WTC11 (cell line): ENCODE measurements around the gene RPS21. TPM values are rescaled to one million over a fixed set of nuclear protein-coding genes. Genes with fewer than 3 reads are reported as not detected.
A peak's percentile ranks its signal among the peaks of the same experiment; 100 is the strongest.

Source experiments
- ATAC-seq: fragments of 200-7000 bp; cut with Tn5 transposase; 2 replicates; pipeline ENCODE4 v1.10.0; 2021; ENCODE audit warnings: mild to moderate bottlenecking, moderate library complexity
- CTCF ChIA-PET: fragments of 300-600 bp; sonication (Branson Sonifier 250); formaldehyde crosslinking; loops from one replicate; lab custom pipeline; 2021; ENCODE audit warnings: antibody characterized with exemption; lab: Charles Lee
- POLR2A ChIA-PET: fragments of 350-600 bp; sonication (Branson Sonifier 250); formaldehyde crosslinking; loops from one replicate; lab custom pipeline; 2021; ENCODE audit warnings: antibody characterized with exemption; lab: Charles Lee
- DNase-seq: peaks from one replicate; pipeline ENCODE4 v3.0.0; 2021; ENCODE audit warnings: low spot score
- H3K27ac Mint-ChIP-seq: 2 replicates; pipeline ENCODE4 v1.8.0; 2021; ENCODE audit warnings: mixed read lengths
- H3K27me3 Mint-ChIP-seq: 2 replicates; pipeline ENCODE4 v1.8.0; 2021; ENCODE audit warnings: low read depth, mild to moderate bottlenecking, moderate library complexity, mixed read lengths
- H3K36me3 Mint-ChIP-seq: 2 replicates; pipeline ENCODE4 v1.8.0; 2021; ENCODE audit warnings: mixed read lengths
- H3K4me1 Mint-ChIP-seq: 2 replicates; pipeline ENCODE4 v1.8.0; 2022; ENCODE audit warnings: mixed read lengths
- H3K4me3 Mint-ChIP-seq: 2 replicates; pipeline ENCODE4 v1.8.0; 2021; ENCODE audit warnings: mild to moderate bottlenecking, moderate library complexity, mixed read lengths
- H3K9me3 Mint-ChIP-seq: 2 replicates; pipeline ENCODE4 v1.8.0; 2021; ENCODE audit warnings: mixed read lengths
- E2F4 ChIP-seq: sonication (generic); formaldehyde crosslinking; IDR thresholded peaks from 2 replicates; pipeline ENCODE4 v1.8.1; 2022; ENCODE audit warnings: low read depth, mild to moderate bottlenecking, moderate library complexity, missing genetic modification reagents, borderline replicate concordance
- FOXJ3 ChIP-seq: sonication (generic); formaldehyde crosslinking; IDR thresholded peaks from 2 replicates; pipeline ENCODE4 v1.9.0; 2021; ENCODE audit warnings: missing genetic modification reagents, mild to moderate bottlenecking, borderline replicate concordance
- MLX ChIP-seq: sonication (generic); formaldehyde crosslinking; IDR thresholded peaks from 2 replicates; pipeline ENCODE4 v1.8.1; 2023; ENCODE audit warnings: mild to moderate bottlenecking, missing genetic modification reagents, moderate library complexity
- NFATC4 ChIP-seq: fragments of 250-450 bp; sonication (Bioruptor Pico); IDR thresholded peaks from 2 replicates; pipeline ENCODE4 v1.9.0; 2021; ENCODE audit warnings: mild to moderate bottlenecking
- NFYB ChIP-seq: sonication (generic); formaldehyde crosslinking; conservative IDR thresholded peaks from 2 replicates; pipeline ENCODE4 v1.8.0; 2022; ENCODE audit warnings: low read depth, missing genetic modification reagents
- NR2C2 ChIP-seq: sonication (generic); formaldehyde crosslinking; IDR thresholded peaks from 2 replicates; pipeline ENCODE4 v1.8.0; 2022; ENCODE audit warnings: mild to moderate bottlenecking, missing genetic modification reagents
- PREB ChIP-seq: sonication (generic); formaldehyde crosslinking; IDR thresholded peaks from 2 replicates; pipeline ENCODE4 v1.8.1; 2022; ENCODE audit warnings: mild to moderate bottlenecking, missing genetic modification reagents, moderate library complexity, borderline replicate concordance
- TP53 ChIP-seq: sonication (generic); formaldehyde crosslinking; IDR thresholded peaks from 2 replicates; pipeline ENCODE4 v1.8.1; 2023; ENCODE audit warnings: mild to moderate bottlenecking, missing genetic modification reagents
- ZBTB43 ChIP-seq: sonication (generic); formaldehyde crosslinking; IDR thresholded peaks from 2 replicates; pipeline ENCODE4 v1.8.1; 2023; ENCODE audit warnings: mild to moderate bottlenecking, missing genetic modification reagents
- ZMAT4 ChIP-seq: fragments of 250-450 bp; sonication (Bioruptor Pico); IDR thresholded peaks from 2 replicates; pipeline ENCODE4 v1.9.0; 2021; ENCODE audit warnings: mild to moderate bottlenecking
- ZNF121 ChIP-seq: sonication (generic); formaldehyde crosslinking; IDR thresholded peaks from 2 replicates; pipeline ENCODE4 v1.8.0; 2023; ENCODE audit warnings: missing genetic modification reagents
- ZNF138 ChIP-seq: sonication (generic); formaldehyde crosslinking; conservative IDR thresholded peaks from 2 replicates; pipeline ENCODE4 v1.8.1; 2022; ENCODE audit warnings: mild to moderate bottlenecking, moderate library complexity, missing genetic modification reagents
- ZNF219 ChIP-seq: sonication (generic); formaldehyde crosslinking; IDR thresholded peaks from 2 replicates; pipeline ENCODE4 v1.8.0; 2023; ENCODE audit warnings: missing genetic modification reagents, mild to moderate bottlenecking, borderline replicate concordance
- total RNA-seq: library from RNA; stranded (reverse); gene quantifications from 3 replicates; pipeline ENCODE4 v1.2.3, GENCODE V29; 2021
- TF ChIP-seq, protein P1 (sequence below): sonication (generic); formaldehyde crosslinking; IDR thresholded peaks from 2 replicates; pipeline ENCODE4 v1.8.1; 2022; ENCODE audit warnings: low read depth, missing genetic modification reagents, borderline replicate concordance
- TF ChIP-seq, protein P2 (sequence below): sonication (generic); formaldehyde crosslinking; IDR thresholded peaks from 2 replicates; pipeline ENCODE4 v1.8.1; 2023; ENCODE audit warnings: mild to moderate bottlenecking, missing genetic modification reagents, moderate library complexity
- TF ChIP-seq, protein P3 (sequence below): sonication (generic); formaldehyde crosslinking; IDR thresholded peaks from 2 replicates; pipeline ENCODE4 v1.8.0; 2022; ENCODE audit warnings: mild to moderate bottlenecking, missing genetic modification reagents
- TF ChIP-seq, protein P4 (sequence below): fragments of 250-450 bp; sonication (Bioruptor Pico); conservative IDR thresholded peaks from 2 replicates; pipeline ENCODE4 v1.9.0; 2021; ENCODE audit warnings: mild to moderate bottlenecking
- TF ChIP-seq, protein P5 (sequence below): fragments of 250-450 bp; sonication (Bioruptor Pico); IDR thresholded peaks from 2 replicates; pipeline ENCODE4 v1.9.0; 2021; ENCODE audit warnings: moderate library complexity, mild to moderate bottlenecking, inconsistent platforms, borderline replicate concordance
- TF ChIP-seq, protein P6 (sequence below): sonication (generic); formaldehyde crosslinking; IDR thresholded peaks from 2 replicates; pipeline ENCODE4 v1.8.0; 2022; ENCODE audit warnings: mild to moderate bottlenecking, missing genetic modification reagents
- TF ChIP-seq, protein P7 (sequence below): sonication (generic); formaldehyde crosslinking; IDR thresholded peaks from 2 replicates; pipeline ENCODE4 v1.8.1; 2022; ENCODE audit warnings: missing genetic modification reagents, borderline replicate concordance

The RPS21 gene
- total RNA-seq, 1 experiment from 2014 or later, result 2,016 TPM

GRCh38 chr20:62372042-62372993, 14.6 kb upstream of the RPS21 start:
- TF ChIP-seq, protein P1, sequence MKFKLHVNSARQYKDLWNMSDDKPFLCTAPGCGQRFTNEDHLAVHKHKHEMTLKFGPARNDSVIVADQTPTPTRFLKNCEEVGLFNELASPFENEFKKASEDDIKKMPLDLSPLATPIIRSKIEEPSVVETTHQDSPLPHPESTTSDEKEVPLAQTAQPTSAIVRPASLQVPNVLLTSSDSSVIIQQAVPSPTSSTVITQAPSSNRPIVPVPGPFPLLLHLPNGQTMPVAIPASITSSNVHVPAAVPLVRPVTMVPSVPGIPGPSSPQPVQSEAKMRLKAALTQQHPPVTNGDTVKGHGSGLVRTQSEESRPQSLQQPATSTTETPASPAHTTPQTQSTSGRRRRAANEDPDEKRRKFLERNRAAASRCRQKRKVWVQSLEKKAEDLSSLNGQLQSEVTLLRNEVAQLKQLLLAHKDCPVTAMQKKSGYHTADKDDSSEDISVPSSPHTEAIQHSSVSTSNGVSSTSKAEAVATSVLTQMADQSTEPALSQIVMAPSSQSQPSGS (CRISPR knock-in tag), result no peak
- TF ChIP-seq ZNF138 (CRISPR knock-in tag) (no peak), TP53 (CRISPR knock-in tag) (no peak), NR2C2 (CRISPR knock-in tag) (no peak), MLX (no peak), ZNF219 (CRISPR knock-in tag) (no peak), ZMAT4 (CRISPR knock-in tag) (no peak), ZBTB43 (CRISPR knock-in tag) (no peak), ZNF121 (CRISPR knock-in tag) (no peak), E2F4 (CRISPR knock-in tag) (no peak), NFYB (CRISPR knock-in tag) (no peak), PREB (CRISPR knock-in tag) (no peak), NFATC4 (no peak), FOXJ3 (CRISPR knock-in tag) (no peak)
- TF ChIP-seq, protein P2, sequence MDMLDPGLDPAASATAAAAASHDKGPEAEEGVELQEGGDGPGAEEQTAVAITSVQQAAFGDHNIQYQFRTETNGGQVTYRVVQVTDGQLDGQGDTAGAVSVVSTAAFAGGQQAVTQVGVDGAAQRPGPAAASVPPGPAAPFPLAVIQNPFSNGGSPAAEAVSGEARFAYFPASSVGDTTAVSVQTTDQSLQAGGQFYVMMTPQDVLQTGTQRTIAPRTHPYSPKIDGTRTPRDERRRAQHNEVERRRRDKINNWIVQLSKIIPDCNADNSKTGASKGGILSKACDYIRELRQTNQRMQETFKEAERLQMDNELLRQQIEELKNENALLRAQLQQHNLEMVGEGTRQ (CRISPR knock-in tag), result no peak
- TF ChIP-seq, protein P3, sequence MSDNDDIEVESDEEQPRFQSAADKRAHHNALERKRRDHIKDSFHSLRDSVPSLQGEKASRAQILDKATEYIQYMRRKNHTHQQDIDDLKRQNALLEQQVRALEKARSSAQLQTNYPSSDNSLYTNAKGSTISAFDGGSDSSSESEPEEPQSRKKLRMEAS (CRISPR knock-in tag), result no peak
- TF ChIP-seq, protein P4, sequence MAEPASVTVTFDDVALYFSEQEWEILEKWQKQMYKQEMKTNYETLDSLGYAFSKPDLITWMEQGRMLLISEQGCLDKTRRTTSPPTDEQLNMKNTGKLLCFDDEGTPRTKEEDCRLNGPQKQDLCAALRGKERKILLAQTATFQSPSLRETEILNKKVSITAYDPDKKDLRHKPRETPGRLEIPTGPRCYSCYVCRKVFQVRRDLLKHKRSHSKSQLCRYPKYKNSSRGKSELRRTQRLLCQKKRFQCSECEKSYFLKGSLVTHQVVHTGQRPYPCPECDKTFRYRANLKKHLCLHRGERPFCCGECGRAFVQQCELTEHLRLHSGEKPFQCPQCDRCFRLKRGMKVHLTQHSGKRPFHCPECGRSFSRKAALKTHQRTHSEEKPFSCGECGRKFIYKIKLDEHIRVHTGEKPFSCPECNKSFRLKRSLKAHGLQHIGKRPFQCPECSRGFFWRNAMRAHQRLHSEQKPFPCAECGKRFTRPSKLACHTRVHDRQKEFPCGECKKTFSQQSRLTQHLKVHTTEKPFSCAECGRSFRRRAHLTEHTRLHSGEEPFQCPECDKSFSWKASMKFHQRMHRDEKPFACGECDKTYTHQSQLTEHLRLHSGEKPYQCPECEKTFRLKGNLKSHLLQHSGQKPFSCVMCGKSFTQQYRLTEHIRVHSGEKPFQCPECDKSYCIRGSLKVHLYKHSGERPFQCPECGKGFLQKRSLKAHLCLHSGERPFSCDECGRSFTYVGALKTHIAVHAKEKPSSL (CRISPR knock-in tag), result no peak
- TF ChIP-seq, protein P5, sequence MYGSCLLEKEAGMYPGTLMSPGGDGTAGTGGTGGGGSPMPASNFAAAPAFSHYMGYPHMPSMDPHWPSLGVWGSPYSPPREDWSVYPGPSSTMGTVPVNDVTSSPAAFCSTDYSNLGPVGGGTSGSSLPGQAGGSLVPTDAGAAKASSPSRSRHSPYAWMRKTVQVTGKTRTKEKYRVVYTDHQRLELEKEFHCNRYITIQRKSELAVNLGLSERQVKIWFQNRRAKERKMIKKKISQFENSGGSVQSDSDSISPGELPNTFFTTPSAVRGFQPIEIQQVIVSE, result no peak
- TF ChIP-seq, protein P6, sequence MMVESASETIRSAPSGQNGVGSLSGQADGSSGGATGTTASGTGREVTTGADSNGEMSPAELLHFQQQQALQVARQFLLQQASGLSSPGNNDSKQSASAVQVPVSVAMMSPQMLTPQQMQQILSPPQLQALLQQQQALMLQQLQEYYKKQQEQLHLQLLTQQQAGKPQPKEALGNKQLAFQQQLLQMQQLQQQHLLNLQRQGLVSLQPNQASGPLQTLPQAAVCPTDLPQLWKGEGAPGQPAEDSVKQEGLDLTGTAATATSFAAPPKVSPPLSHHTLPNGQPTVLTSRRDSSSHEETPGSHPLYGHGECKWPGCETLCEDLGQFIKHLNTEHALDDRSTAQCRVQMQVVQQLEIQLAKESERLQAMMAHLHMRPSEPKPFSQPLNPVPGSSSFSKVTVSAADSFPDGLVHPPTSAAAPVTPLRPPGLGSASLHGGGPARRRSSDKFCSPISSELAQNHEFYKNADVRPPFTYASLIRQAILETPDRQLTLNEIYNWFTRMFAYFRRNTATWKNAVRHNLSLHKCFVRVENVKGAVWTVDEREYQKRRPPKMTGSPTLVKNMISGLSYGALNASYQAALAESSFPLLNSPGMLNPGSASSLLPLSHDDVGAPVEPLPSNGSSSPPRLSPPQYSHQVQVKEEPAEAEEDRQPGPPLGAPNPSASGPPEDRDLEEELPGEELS (CRISPR knock-in tag), result no peak
- TF ChIP-seq, protein P7, sequence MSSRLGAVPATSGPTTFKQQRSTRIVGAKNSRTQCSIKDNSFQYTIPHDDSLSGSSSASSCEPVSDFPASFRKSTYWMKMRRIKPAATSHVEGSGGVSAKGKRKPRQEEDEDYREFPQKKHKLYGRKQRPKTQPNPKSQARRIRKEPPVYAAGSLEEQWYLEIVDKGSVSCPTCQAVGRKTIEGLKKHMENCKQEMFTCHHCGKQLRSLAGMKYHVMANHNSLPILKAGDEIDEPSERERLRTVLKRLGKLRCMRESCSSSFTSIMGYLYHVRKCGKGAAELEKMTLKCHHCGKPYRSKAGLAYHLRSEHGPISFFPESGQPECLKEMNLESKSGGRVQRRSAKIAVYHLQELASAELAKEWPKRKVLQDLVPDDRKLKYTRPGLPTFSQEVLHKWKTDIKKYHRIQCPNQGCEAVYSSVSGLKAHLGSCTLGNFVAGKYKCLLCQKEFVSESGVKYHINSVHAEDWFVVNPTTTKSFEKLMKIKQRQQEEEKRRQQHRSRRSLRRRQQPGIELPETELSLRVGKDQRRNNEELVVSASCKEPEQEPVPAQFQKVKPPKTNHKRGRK (CRISPR knock-in tag), result no peak
- CTCF ChIA-PET, result interaction anchor here (0.8 to 1.0 kb wide), 2 partner anchors 8 to 10 kb away, joined by 3 to 5 read pairs; no protein-coding TSS in a partner anchor
- POLR2A ChIA-PET, result no interaction called here
- ATAC-seq (no peak), DNase-seq (no peak)
- no peak overlapping the region for H3K4me3 Mint-ChIP-seq
- H3K9me3 Mint-ChIP-seq, result no peaks in the 10 kb centered on the region
- peak overlapping the region; percentile 72 for H3K27ac Mint-ChIP-seq
- H3K4me1 Mint-ChIP-seq, result peaks cover 35% of the 10 kb centered on the region
- no peaks in the 10 kb centered on the region; the same call in 1 of the 2 replicates for H3K27me3 Mint-ChIP-seq
- H3K36me3 Mint-ChIP-seq, result no peaks in the 10 kb centered on the region
